ENCODE data around the gene UNC13C. TPM values are rescaled to one million over a fixed set of nuclear protein-coding genes. Genes with fewer than 3 reads are reported as not detected.

The UNC13C gene
- total RNA-seq, 1 donor from 2014 or later = not detected

DNA sequence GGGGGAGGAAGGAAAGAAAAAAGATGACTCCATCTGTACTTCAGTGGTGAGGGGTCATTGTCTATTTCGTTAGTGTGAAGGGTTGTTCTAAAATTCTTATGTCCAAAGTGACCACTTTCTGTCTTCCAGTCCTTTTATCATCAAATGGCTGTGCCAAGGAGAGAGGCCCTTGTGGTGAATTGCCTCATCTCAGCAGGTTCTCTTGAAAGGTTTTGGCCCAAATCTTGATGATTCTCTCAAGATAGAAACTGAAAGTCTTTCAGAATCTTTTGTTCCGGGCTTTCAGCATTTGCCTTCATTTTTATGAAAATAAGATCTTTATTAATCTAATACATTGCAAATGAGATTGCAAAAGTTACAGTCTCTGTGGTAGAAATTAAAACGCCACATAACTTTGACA lies 642.7 kb downstream of the UNC13C start:
- no peaks in the 10 kb centered on the region for H3K4me1 ChIP-seq
- intact Hi-C loops (cut with DNase I) = no loop called here
- DNase-seq (ENCODE audit: extremely low spot score in 2 of 2) = no peak
- H3K27ac ChIP-seq = no peak overlapping the region
- H3K27me3 ChIP-seq = no peaks in the 10 kb centered on the region
- H3K36me3 ChIP-seq = no peaks in the 10 kb centered on the region
- TF ChIP-seq CTCF (IDR thresholded peaks at IDR 0.05) (no peak), POLR2A (IDR thresholded peaks at IDR 0.05) (no peak), POLR2AphosphoS5 (IDR thresholded peaks at IDR 0.05; ENCODE audit: insufficient read depth in 1 of 2, low read depth in 1 of 2) (no peak)
- H3K9me3 ChIP-seq = no peaks in the 10 kb centered on the region
- no peak overlapping the region for H3K4me3 ChIP-seq

- Histone ChIP-seq H3K27ac (no peak overlapping the region), H3K27me3 (no peaks in the 10 kb centered on the region), H3K4me1 (no peaks in the 10 kb centered on the region), H3K9me3 (no peaks in the 10 kb centered on the region), H3K36me3 (no peaks in the 10 kb centered on the region), H3K4me3 (no peak overlapping the region)
- TF ChIP-seq POLR2AphosphoS5 (IDR thresholded peaks at IDR 0.05; ENCODE audit: insufficient read depth in 1 of 2, low read depth in 1 of 2) = no peak
- TF ChIP-seq CTCF (IDR thresholded peaks at IDR 0.05) = no peak
- no peak for TF ChIP-seq POLR2A (IDR thresholded peaks at IDR 0.05)
- intact Hi-C loops (cut with DNase I) = no loop called here
- DNase-seq (ENCODE audit: extremely low spot score in 2 of 2) = no peak
These were observed 657.9 kb downstream of the UNC13C start for GRCh38 chr15:54636147-54636546.

DNA sequence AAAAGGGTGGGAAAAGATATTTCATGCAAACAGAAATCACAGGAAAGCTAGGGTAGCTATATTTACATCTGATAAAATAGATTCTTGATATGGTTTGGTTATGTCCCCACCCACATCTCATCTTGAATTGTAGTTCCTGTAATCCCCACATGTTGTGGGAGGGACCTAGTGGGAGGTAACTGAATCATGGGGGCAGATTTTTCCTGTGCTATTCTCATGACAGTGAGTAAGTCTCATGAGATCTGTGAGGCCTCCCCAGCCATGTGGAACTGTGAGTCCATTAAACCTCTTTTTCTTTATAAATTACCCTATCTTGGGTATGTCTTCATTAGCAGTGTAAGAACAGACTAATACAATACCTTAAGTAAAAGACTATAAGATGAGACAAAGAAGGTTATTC lies 660.4 kb downstream of the UNC13C start:
- no peak for TF ChIP-seq POLR2A (IDR thresholded peaks at IDR 0.05)
- no peak for TF ChIP-seq CTCF (IDR thresholded peaks at IDR 0.05)
- TF ChIP-seq POLR2AphosphoS5 (IDR thresholded peaks at IDR 0.05; ENCODE audit: insufficient read depth in 1 of 2, low read depth in 1 of 2) = no peak
- Histone ChIP-seq H3K27ac (no peak overlapping the region), H3K9me3 (no peaks in the 10 kb centered on the region), H3K36me3 (no peaks in the 10 kb centered on the region), H3K4me3 (no peak overlapping the region), H3K4me1 (no peaks in the 10 kb centered on the region), H3K27me3 (no peaks in the 10 kb centered on the region)
- no peak for DNase-seq (ENCODE audit: extremely low spot score in 2 of 2)
- intact Hi-C loops (cut with DNase I) = no loop called here

- no peak overlapping the region for H3K4me3 ChIP-seq
- TF ChIP-seq CTCF (IDR thresholded peaks at IDR 0.05) (no peak), POLR2A (IDR thresholded peaks at IDR 0.05) (no peak), POLR2AphosphoS5 (IDR thresholded peaks at IDR 0.05; ENCODE audit: insufficient read depth in 1 of 2, low read depth in 1 of 2) (no peak)
- H3K27me3 ChIP-seq = no peaks in the 10 kb centered on the region
- H3K27ac ChIP-seq = no peak overlapping the region
- DNase-seq (ENCODE audit: extremely low spot score in 2 of 2) = no peak
- H3K9me3 ChIP-seq = no peaks in the 10 kb centered on the region
- no peaks in the 10 kb centered on the region for H3K36me3 ChIP-seq
- intact Hi-C loops (cut with DNase I) = no loop called here
- no peaks in the 10 kb centered on the region for H3K4me1 ChIP-seq
These were observed 662.6 kb downstream of the UNC13C start for GRCh38 chr15:54640873-54641272.

DNA sequence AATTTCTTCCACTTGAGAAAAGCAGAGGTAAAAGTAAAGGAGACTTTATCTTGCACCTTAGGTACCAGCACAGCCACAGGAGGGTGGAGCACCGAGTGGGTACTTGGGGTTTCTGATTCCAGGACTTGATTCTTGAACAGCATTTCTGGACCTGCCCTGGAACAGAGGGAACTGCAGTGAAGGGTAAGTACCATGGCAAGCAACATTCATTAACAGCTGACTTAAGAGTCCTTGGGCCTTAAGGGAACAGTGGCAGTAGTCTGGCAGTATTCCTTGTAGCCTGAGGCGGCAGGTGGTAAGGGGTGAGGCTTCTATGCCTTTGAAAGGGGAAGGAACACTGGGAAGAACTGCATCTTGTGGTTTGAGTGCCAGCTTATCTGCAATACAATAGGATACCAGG lies 666.6 kb downstream of the UNC13C start:
- H3K9me3 ChIP-seq = no peaks in the 10 kb centered on the region
- no peaks in the 10 kb centered on the region for H3K36me3 ChIP-seq
- TF ChIP-seq POLR2A (IDR thresholded peaks at IDR 0.05) = no peak
- no peak for TF ChIP-seq POLR2AphosphoS5 (IDR thresholded peaks at IDR 0.05; ENCODE audit: insufficient read depth in 1 of 2, low read depth in 1 of 2)
- no peak for TF ChIP-seq CTCF (IDR thresholded peaks at IDR 0.05)
- intact Hi-C loops (cut with DNase I) = no loop called here
- H3K4me1 ChIP-seq = no peaks in the 10 kb centered on the region
- no peak overlapping the region for H3K27ac ChIP-seq
- no peaks in the 10 kb centered on the region for H3K27me3 ChIP-seq
- no peak for DNase-seq (ENCODE audit: extremely low spot score in 2 of 2)
- no peak overlapping the region for H3K4me3 ChIP-seq

Data from vagina (tissue), 2 donors.